HepG2 (cell line): ENCODE measurements around the gene MYL11. TPM values are rescaled to one million over a fixed set of nuclear protein-coding genes. Genes with fewer than 3 reads are reported as not detected.

Experiments
- ATAC-seq: fragments of 200-7000 bp; cut with Tn5 transposase; 3 replicates; pipeline ENCODE4 v1.9.1; 2020; ENCODE audit warnings: mild to moderate bottlenecking, moderate library complexity
- Bru-seq: library from RNA; stranded (reverse); fragments of 400-500 nt; gene quantifications from one replicate; lab custom pipeline; 2021; lab: Mats Ljungman, UMichigan
- BruChase-seq, 2 experiments: library from RNA; stranded (reverse); fragments of 400-500 nt; gene quantifications; one replicate each; lab custom pipeline; 2021; lab: Mats Ljungman, UMichigan
- BruUV-seq: library from RNA; stranded (reverse); fragments of 400-500 nt; replicated peaks from 2 replicates; lab custom pipeline; 2021; lab: Mats Ljungman, UMichigan
- CTCF ChIA-PET: fragments of 300-600 bp; formaldehyde crosslinking; extraction: SDS; loops from one replicate; lab custom pipeline; 2021; ENCODE audit warnings: low total read pairs, inconsistent platforms, low intra/inter-chr PET ratio; lab: Yijun Ruan, JAX
- POLR2A ChIA-PET: fragments of 350-600 bp; sonication (Branson Sonifier 250); formaldehyde crosslinking; loops from one replicate; lab custom pipeline; 2020; ENCODE audit warnings: antibody characterized with exemption, inconsistent platforms; lab: Yijun Ruan, JAX
- DNase-seq: peaks from one replicate; pipeline ENCODE4 v3.0.0-alpha.2; 2015; ENCODE audit warnings: low spot score
- FAIRE-seq: peaks from 3 replicates; lab custom pipeline; 2011; peaks lifted over from hg19 to GRCh38; lab: Jason Lieb, UNC
- H2AFZ ChIP-seq: one replicate; pipeline ENCODE4 v1.6.1; 2011; ENCODE audit warnings: low read length, inconsistent platforms
- H3K27ac ChIP-seq: fragments of 300-600 bp; 3 replicates; pipeline ENCODE4 v1.8.0; 2011; ENCODE audit warnings: mixed run types, mild to moderate bottlenecking, mixed read lengths, low read length, inconsistent platforms; ENCODE audit not compliant: insufficient read depth; ENCODE audit errors: extremely low read length
- H3K27me3 ChIP-seq, 2 experiments: fragments of 200-600 bp in 1 of 2; 2 replicates in 1 of 2; 3 replicates in 1 of 2; pipeline versions ENCODE4 v1.6.0 to v1.8.0; 2011; ENCODE audit warnings: low read length in 2 of 2, mild to moderate bottlenecking in 2 of 2, moderate library complexity in 2 of 2, inconsistent platforms in 1 of 2; ENCODE audit not compliant: insufficient read depth in 2 of 2, control insufficient read depth in 1 of 2
- H3K36me3 ChIP-seq, 2 experiments: fragments of 200-600 bp in 1 of 2; replicated peaks in 1 of 2; 2 replicates in 1 of 2; 3 replicates in 1 of 2; pipeline versions ENCODE4 v1.5.1 to v1.8.0; 2011; ENCODE audit warnings: low read length in 2 of 2, inconsistent platforms in 1 of 2; ENCODE audit not compliant: insufficient read depth in 2 of 2, control insufficient read depth in 1 of 2
- H3K4me1 ChIP-seq: 2 replicates; pipeline ENCODE4 v1.5.1; 2012; ENCODE audit warnings: low read length, inconsistent platforms; ENCODE audit not compliant: insufficient read depth
- H3K4me2 ChIP-seq: 2 replicates; pipeline ENCODE4 v1.6.0; 2011; ENCODE audit warnings: low read depth, low read length, inconsistent platforms
- H3K4me3 ChIP-seq, 3 experiments: fragments of 200-600 bp in 1 of 3; sonication (generic), shearing (Covaris generic) in 1 of 3; replicated peaks in 1 of 3; 2 replicates each; pipeline ENCODE4 v1.5.1; 2011 to 2016; ENCODE audit warnings: low read length in 3 of 3, inconsistent platforms in 2 of 3, low read depth in 2 of 3, mild to moderate bottlenecking in 2 of 3, control low read depth in 1 of 3, mixed read lengths in 1 of 3; ENCODE audit not compliant: insufficient read depth in 1 of 3
- H3K79me2 ChIP-seq: one replicate; pipeline ENCODE4 v1.6.1; 2011; ENCODE audit warnings: low read length, inconsistent platforms; ENCODE audit not compliant: insufficient read depth
- H3K9ac ChIP-seq: 2 replicates; pipeline ENCODE4 v1.6.0; 2011; ENCODE audit warnings: mild to moderate bottlenecking, low read depth, low read length, inconsistent platforms; ENCODE audit not compliant: insufficient read depth
- H3K9me3 ChIP-seq: 2 replicates; pipeline ENCODE4 v1.5.1; 2012; ENCODE audit warnings: mild to moderate bottlenecking, low read length
- H4K20me1 ChIP-seq: 2 replicates; pipeline ENCODE4 v1.6.0; 2011; ENCODE audit warnings: inconsistent platforms, mild to moderate bottlenecking, low read length, moderate library complexity; ENCODE audit not compliant: insufficient read depth
- CENPX ChIP-seq: sonication (generic); formaldehyde crosslinking; IDR thresholded peaks from 2 replicates; pipeline ENCODE4 v1.9.0; 2021; ENCODE audit warnings: mild to moderate bottlenecking, missing genetic modification reagents, moderate library complexity
- HDAC1 ChIP-seq: sonication (generic); formaldehyde crosslinking; IDR thresholded peaks from 2 replicates; pipeline ENCODE4 v1.5.1; 2020; ENCODE audit warnings: mild to moderate bottlenecking, missing genetic modification reagents
- ZBTB20 ChIP-seq: sonication (generic); formaldehyde crosslinking; IDR thresholded peaks from 2 replicates; pipeline ENCODE4 v1.8.1; 2023; ENCODE audit warnings: missing genetic modification reagents, low read depth, mild to moderate bottlenecking, borderline replicate concordance
- ZNF12 ChIP-seq: sonication (generic); formaldehyde crosslinking; IDR thresholded peaks from 2 replicates; pipeline ENCODE4 v1.5.0; 2020; ENCODE audit warnings: missing genetic modification reagents
- ZNF121 ChIP-seq: sonication (generic); formaldehyde crosslinking; IDR thresholded peaks from 2 replicates; pipeline ENCODE4 v1.5.0; 2020; ENCODE audit warnings: mild to moderate bottlenecking, missing genetic modification reagents
- ZNF749 ChIP-seq: sonication (generic); formaldehyde crosslinking; IDR thresholded peaks from 2 replicates; pipeline ENCODE4 v1.8.0; 2022; ENCODE audit warnings: mild to moderate bottlenecking, missing genetic modification reagents, moderate library complexity, borderline replicate concordance
- WGBS: methylation state at CpG from one replicate; pipeline ENCODE4 v1.1.6; 2017; ENCODE audit warnings: low lambda C conversion rate; 5-methylcytosine and 5-hydroxymethylcytosine counted together
- in situ Hi-C: cut with HindIII; loops from 2 replicates; pipeline ENCODE4 v1.10.0; 2017; ENCODE audit warnings: low pct_unique_long_range_greater_than_20kb; ENCODE audit not compliant: extremely low pct_ligation_motif_present
- intact Hi-C: fragments of 100-400 bp; cut with micrococcal nuclease; formaldehyde crosslinking; loops from one replicate; pipeline ENCODE4 v1.10.0; 2022; ENCODE audit not compliant: unreplicated experiment
- long read RNA-seq, 2 experiments: library from RNA in 1 of 2; library from polyadenylated mRNA in 1 of 2; stranded (forward) in 1 of 2; unstranded in 1 of 2; transcript quantifications; one replicate each; pipeline ENCODE4 v2.0.0, GENCODE V29; 2019 to 2022
- polyA minus RNA-seq, 3 experiments: library from RNA; depleted of rRNA, polyadenylated mRNA; stranded (reverse); fragments of >200 nt; gene quantifications; 2 replicates each; pipeline ENCODE4 v1.2.3, GENCODE V29; 2011; ENCODE audit warnings: low replicate concordance in 1 of 3
- polyA plus RNA-seq, 8 experiments: library from polyadenylated mRNA; depleted of rRNA in 3 of 8; stranded (reverse) in 7 of 8; unstranded in 1 of 8; fragments of >200 nt; fragmentation: Illumina TruSeq in 4 of 8; extraction: Trizol in 4 of 8; gene quantifications; 2 replicates each; pipeline versions ENCODE4 v1.2.1 to v1.2.3, GENCODE V29; 2011 to 2016; ENCODE audit warnings: low read depth in 4 of 8, missing spikeins in 1 of 8, mixed read lengths in 1 of 8; ENCODE audit not compliant: insufficient read depth in 1 of 8
- total RNA-seq, 5 experiments: library from RNA; depleted of rRNA; stranded (reverse); fragments of >200 nt; fragmentation: Illumina TruSeq; extraction: Trizol; gene quantifications; 2 replicates each; pipeline ENCODE4 v1.2.3, GENCODE V29; 2016; ENCODE audit warnings: low read depth in 1 of 5
- TF ChIP-seq, protein P1 (sequence below): sonication (generic); formaldehyde crosslinking; IDR thresholded peaks from 2 replicates; pipeline ENCODE4 v1.4.0; 2020; ENCODE audit warnings: mild to moderate bottlenecking, missing genetic modification reagents
- TF ChIP-seq, protein P2 (sequence below): sonication (generic); formaldehyde crosslinking; IDR thresholded peaks from 2 replicates; pipeline ENCODE4 v1.4.0; 2020; ENCODE audit warnings: mild to moderate bottlenecking, missing genetic modification reagents

The MYL11 gene, protein sequence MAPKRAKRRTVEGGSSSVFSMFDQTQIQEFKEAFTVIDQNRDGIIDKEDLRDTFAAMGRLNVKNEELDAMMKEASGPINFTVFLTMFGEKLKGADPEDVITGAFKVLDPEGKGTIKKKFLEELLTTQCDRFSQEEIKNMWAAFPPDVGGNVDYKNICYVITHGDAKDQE
- total RNA-seq (2016; rRNA removed; fragmentation: Illumina TruSeq; extraction: Trizol) (not detected in 2 replicates), polyA plus RNA-seq (2011; rRNA removed) (not detected in 2 replicates), polyA minus RNA-seq (2011; rRNA and poly(A)+ RNA removed; ENCODE audit: low replicate concordance) (not detected in 2 replicates), Bru-seq, nascent RNA (not detected), BruChase-seq, experiment 1, labeled RNA remaining after a 6-hour chase (percentile 21 among the genes with signal in this experiment), BruChase-seq, experiment 2, labeled RNA remaining after a 2-hour chase (not detected)
- total RNA-seq (2016; cell fraction: cytosol; rRNA removed; fragmentation: Illumina TruSeq; extraction: Trizol; ENCODE audit: low read depth): not detected in 2 replicates
- total RNA-seq (2016; cell fraction: insoluble cytoplasmic fraction; rRNA removed; fragmentation: Illumina TruSeq; extraction: Trizol): not detected in 2 replicates
- 0.62 TPM in 1 of 2 replicates, not detected in the other for total RNA-seq (2016; cell fraction: membrane; rRNA removed; fragmentation: Illumina TruSeq; extraction: Trizol)
- not detected in 2 replicates for total RNA-seq (2016; cell fraction: nucleus; rRNA removed; fragmentation: Illumina TruSeq; extraction: Trizol)
- polyA plus RNA-seq (2011; cell fraction: cytosol; rRNA removed): not detected in 2 replicates
- polyA plus RNA-seq (2011; cell fraction: nucleus; rRNA removed): not detected in 2 replicates
- polyA plus RNA-seq (2012): not detected in 2 replicates
- 0.72 and 1.3 TPM in 2 replicates for polyA plus RNA-seq (2016; cell fraction: cytosol; fragmentation: Illumina TruSeq; extraction: Trizol; ENCODE audit: low read depth)
- not detected in 2 replicates for polyA plus RNA-seq (2016; cell fraction: insoluble cytoplasmic fraction; fragmentation: Illumina TruSeq; extraction: Trizol; ENCODE audit: low read depth)
- 0.87 TPM in 1 of 2 replicates, not detected in the other for polyA plus RNA-seq (2016; cell fraction: membrane; fragmentation: Illumina TruSeq; extraction: Trizol; ENCODE audit: low read depth)
- polyA plus RNA-seq (2016; cell fraction: nucleus; fragmentation: Illumina TruSeq; extraction: Trizol; ENCODE audit: insufficient read depth, low read depth): not detected in 2 replicates
- not detected in 2 replicates for polyA minus RNA-seq (2011; cell fraction: cytosol; rRNA and poly(A)+ RNA removed)
- not detected in 2 replicates for polyA minus RNA-seq (2011; cell fraction: nucleus; rRNA and poly(A)+ RNA removed)
- long read RNA-seq, experiment 1: 0 reads
- long read RNA-seq, experiment 2: 0 reads

- H3K79me2 ChIP-seq: peaks cover 4% of the 10 kb centered on the region
- H3K36me3 ChIP-seq: no peaks in the 10 kb centered on the region
- H3K4me3 ChIP-seq: no peak within 1 kb of the TSS
- no peak for TF ChIP-seq ZNF749 (CRISPR knock-in tag)
- TF ChIP-seq ZNF121 (CRISPR knock-in tag): 0 out of 2 replicates have a peak, but pooled peaks have one; percentile 5
- no peak for TF ChIP-seq HDAC1 (CRISPR knock-in tag)
- TF ChIP-seq, protein P1, sequence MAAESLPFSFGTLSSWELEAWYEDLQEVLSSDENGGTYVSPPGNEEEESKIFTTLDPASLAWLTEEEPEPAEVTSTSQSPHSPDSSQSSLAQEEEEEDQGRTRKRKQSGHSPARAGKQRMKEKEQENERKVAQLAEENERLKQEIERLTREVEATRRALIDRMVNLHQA (CRISPR knock-in tag): no peak
- TF ChIP-seq ZBTB20 (CRISPR knock-in tag): no peak
- no peak for TF ChIP-seq ZNF12 (CRISPR knock-in tag)
- no peak for TF ChIP-seq CENPX
- TF ChIP-seq, protein P2, sequence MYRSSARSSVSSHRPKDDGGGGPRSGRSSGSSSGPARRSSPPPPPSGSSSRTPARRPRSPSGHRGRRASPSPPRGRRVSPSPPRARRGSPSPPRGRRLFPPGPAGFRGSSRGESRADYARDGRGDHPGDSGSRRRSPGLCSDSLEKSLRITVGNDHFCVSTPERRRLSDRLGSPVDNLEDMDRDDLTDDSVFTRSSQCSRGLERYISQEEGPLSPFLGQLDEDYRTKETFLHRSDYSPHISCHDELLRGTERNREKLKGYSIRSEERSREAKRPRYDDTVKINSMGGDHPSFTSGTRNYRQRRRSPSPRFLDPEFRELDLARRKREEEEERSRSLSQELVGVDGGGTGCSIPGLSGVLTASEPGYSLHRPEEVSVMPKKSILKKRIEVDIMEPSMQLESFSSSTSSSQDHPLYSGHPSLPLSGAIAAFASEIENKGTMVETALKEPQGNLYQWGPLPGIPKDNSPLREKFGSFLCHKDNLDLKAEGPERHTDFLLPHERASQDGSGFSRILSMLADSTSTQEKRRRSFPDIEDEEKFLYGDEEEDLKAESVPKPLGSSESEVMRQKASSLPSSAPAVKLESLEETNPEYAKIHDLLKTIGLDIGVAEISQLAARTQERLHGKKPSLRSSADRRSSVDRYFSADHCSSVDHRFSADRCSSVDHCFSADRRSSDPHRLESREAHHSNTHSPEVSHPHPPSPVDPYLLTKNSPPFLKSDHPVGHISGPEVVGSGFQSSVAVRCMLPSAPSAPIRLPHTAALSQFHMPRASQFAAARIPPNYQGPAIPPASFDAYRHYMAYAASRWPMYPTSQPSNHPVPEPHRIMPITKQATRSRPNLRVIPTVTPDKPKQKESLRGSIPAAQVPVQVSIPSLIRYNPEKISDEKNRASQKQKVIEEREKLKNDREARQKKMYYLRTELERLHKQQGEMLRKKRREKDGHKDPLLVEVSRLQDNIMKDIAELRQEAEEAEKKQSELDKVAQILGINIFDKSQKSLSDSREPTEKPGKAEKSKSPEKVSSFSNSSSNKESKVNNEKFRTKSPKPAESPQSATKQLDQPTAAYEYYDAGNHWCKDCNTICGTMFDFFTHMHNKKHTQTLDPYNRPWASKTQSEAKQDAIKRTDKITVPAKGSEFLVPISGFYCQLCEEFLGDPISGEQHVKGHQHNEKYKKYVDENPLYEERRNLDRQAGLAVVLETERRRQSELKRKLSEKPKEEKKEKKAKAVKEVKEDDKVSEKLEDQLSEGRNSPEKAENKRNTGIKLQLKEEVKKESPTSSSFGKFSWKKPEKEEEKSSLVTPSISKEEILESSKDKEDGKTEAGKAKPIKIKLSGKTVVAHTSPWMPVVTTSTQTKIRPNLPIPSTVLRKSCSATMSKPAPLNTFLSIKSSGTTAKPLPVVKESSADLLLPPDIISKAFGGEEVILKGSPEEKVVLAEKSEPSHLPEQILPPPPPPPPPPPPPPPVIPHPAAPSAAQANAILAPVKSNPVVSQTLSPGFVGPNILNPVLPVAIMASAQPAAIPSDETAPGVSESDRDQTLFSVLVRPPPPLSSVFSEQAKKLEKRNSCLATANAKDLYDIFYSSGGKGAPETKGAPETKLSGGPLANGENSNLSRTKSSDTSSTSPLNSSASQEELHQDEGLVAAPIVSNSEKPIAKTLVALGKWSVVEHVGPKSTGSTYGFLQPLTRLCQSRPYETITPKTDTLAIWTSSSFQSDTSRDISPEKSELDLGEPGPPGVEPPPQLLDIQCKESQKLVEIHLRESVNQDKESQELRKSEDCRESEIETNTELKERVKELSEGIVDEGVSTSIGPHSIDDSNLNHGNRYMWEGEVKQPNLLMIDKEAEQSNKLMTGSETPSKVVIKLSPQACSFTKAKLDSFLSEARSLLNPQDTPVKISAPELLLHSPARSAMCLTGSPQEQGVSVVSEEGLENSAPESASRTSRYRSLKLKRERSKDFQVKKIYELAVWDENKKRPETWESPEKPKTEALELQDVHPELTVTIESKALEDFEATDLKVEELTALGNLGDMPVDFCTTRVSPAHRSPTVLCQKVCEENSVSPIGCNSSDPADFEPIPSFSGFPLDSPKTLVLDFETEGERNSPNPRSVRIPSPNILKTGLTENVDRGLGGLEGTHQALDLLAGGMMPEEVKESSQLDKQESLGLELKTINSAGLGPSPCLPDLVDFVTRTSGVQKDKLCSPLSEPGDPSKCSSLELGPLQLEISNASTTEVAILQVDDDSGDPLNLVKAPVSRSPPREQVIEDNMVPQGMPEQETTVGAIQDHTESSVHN (CRISPR knock-in tag): no peak
- H3K9ac ChIP-seq: no peak within 1 kb of the TSS
- H3K4me1 ChIP-seq: peaks cover 42% of the 10 kb centered on the region
- in situ Hi-C loops (no loop called here), intact Hi-C loops (no loop called here)
- H2AFZ ChIP-seq: no peak within 1 kb of the TSS
- no peak within 1 kb of the TSS for H3K4me2 ChIP-seq
- H4K20me1 ChIP-seq: no peaks in the 10 kb centered on the region; the same call in 1 of the 2 replicates
- WGBS: 64% methylated on average over 6 of the region's 6 CpGs
- ChIA-PET POLR2A (no interaction called here), CTCF (no interaction called here)
- DNase-seq (no peak), FAIRE-seq (no peak), ATAC-seq (no peak)
- H3K9me3 ChIP-seq: no peaks in the 10 kb centered on the region
- H3K27ac ChIP-seq: no peak within 1 kb of the TSS
- BruUV-seq: no TSS peak
- no peaks in the 10 kb centered on the region for H3K27me3 ChIP-seq
Observed at GRCh38 chr16:30374538-30374937, at the start of gene MYL11. Gene MYL11 (plus strand): TSS chr16:30374802. CDS start chr16:30374858, 56 bp downstream.
